GM21737 (cell line): ENCODE measurements around the gene MREG.
"Not testable (repeated sequence)": the region's sequence is repeated elsewhere in the genome, so short reads cannot be mapped to it uniquely, and the experiment has no call there.

ENCODE experiments used
- ATAC-seq: cut with Tn5 transposase; IDR thresholded peaks from one replicate; pipeline ENCODE4 v1.9.1; 2021; ENCODE audit warnings: mild to moderate bottlenecking, moderate library complexity; ENCODE audit not compliant: unreplicated experiment

Gene MREG

GRCh38 chr2:215997219-215997618, 16.1 kb downstream of the MREG start:
- no peak for ATAC-seq

GRCh38 chr2:215994911-215995310, 18.4 kb downstream of the MREG start:
- ATAC-seq: no peak

GRCh38 chr2:215988556-215989207, 24.7 kb downstream of the MREG start:
- not testable (repeated sequence) for ATAC-seq

- no peak for ATAC-seq
Measured at GRCh38 chr2:215985257-215985656, 28.1 kb downstream of the MREG start.

- no peak for ATAC-seq
Measured at GRCh38 chr2:215984661-215985060, 28.7 kb downstream of the MREG start.

- peak; percentile 74 for ATAC-seq
Measured at GRCh38 chr2:215983581-215984351, 29.6 kb downstream of the MREG start.

- peak; percentile 47 for ATAC-seq
Measured at GRCh38 chr2:215982465-215982875, 30.9 kb downstream of the MREG start.

GRCh38 chr2:215981115-215981514, 32.2 kb downstream of the MREG start:
- no peak for ATAC-seq

- peak; percentile 44 for ATAC-seq
Measured at GRCh38 chr2:215979620-215980019, 33.7 kb downstream of the MREG start.

- ATAC-seq: no peak
Measured at GRCh38 chr2:215974700-215975429, 38.5 kb downstream of the MREG start.

GRCh38 chr2:215973954-215974699, 39.2 kb downstream of the MREG start:
- no peak for ATAC-seq

- ATAC-seq: no peak
Measured at GRCh38 chr2:215973145-215973792, 40.1 kb downstream of the MREG start.

- no peak for ATAC-seq
Measured at GRCh38 chr2:215971671-215972070, 41.7 kb downstream of the MREG start.

- ATAC-seq: not testable (repeated sequence)
Measured at GRCh38 chr2:215970894-215971293, 42.5 kb downstream of the MREG start.

- no peak for ATAC-seq
Measured at GRCh38 chr2:215970425-215970824, 42.9 kb downstream of the MREG start.

GRCh38 chr2:215969131-215969841, 44.1 kb downstream of the MREG start:
- no peak for ATAC-seq

GRCh38 chr2:215968499-215968898, 44.9 kb downstream of the MREG start:
- ATAC-seq: no peak

GRCh38 chr2:215967590-215968378, 45.6 kb downstream of the MREG start:
- no peak for ATAC-seq

GRCh38 chr2:215966951-215967350, 46.4 kb downstream of the MREG start:
- no peak for ATAC-seq
